Myocyte (in vitro differentiated cells): ENCODE data around the gene TUBA4B. TPM values are rescaled to one million over a fixed set of nuclear protein-coding genes. Genes with fewer than 3 reads are reported as not detected.
A peak's percentile ranks its signal among the peaks of the same experiment; 100 is the strongest.

Source experiments
- DNase-seq: peaks from one replicate; pipeline ENCODE4 v3.0.0-alpha.2; 2012; ENCODE audit warnings: low read depth
- total RNA-seq: library from RNA; depleted of rRNA; stranded (reverse); fragments of >200 nt; gene quantifications from 2 replicates; pipeline ENCODE4 v1.2.3, GENCODE V29; 2014

Gene TUBA4B
- total RNA-seq, 1 donor from 2014 or later = 0.11 TPM

DNA sequence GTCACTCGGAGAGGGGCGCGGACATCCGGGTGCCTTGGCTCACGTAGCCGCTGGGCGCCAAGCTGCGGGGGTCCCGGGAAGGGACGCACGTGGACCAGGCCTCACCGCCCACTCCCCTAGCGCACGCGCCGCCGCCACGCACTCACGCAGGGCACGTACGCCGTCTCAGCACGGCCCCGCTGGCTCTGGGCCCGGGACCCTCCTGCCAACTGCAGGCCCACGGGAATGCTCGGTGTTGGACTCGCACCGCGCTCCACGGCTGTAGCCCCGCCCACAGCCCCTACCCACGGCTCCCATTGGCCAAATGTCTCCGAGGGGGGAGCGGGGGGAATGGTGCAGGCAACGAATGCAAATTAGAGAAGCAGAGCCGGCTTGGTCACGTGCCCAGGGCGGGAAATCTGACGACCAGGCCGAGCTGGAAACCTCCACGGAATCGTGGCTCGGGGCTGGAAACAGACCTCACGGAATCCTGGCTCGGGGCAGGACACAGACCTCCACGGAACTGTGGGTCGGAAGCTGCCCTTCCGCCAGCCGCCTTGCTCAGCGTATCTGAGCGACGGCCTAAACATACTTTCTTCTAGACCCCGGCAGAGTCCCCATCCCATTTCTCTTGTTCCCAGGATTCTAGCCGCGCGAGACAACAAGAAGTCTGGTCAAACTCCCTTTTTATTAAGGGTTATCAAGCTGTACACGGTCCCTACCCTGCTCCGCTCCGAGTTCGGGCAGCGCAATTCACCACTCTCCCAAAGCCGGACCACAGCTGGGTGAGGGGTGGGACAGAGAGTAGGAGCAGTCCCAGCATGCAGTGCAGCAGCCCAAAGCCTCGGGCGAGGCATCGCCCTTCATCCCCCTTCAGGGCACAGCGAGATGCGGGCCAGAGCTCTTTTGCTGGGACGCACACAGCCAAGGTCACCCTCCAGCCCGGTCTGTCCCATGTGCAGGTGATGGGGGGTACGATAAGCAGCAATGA lies 34.0 kb upstream of the TUBA4B start, which contains the start of gene ABCB6:
TSS of gene ABCB6 (minus strand) at position 227 of the 970 bp plus-strand sequence. CDS start 285 bp downstream, outside the sequence.
- DNase-seq = peak; percentile 97

DNA sequence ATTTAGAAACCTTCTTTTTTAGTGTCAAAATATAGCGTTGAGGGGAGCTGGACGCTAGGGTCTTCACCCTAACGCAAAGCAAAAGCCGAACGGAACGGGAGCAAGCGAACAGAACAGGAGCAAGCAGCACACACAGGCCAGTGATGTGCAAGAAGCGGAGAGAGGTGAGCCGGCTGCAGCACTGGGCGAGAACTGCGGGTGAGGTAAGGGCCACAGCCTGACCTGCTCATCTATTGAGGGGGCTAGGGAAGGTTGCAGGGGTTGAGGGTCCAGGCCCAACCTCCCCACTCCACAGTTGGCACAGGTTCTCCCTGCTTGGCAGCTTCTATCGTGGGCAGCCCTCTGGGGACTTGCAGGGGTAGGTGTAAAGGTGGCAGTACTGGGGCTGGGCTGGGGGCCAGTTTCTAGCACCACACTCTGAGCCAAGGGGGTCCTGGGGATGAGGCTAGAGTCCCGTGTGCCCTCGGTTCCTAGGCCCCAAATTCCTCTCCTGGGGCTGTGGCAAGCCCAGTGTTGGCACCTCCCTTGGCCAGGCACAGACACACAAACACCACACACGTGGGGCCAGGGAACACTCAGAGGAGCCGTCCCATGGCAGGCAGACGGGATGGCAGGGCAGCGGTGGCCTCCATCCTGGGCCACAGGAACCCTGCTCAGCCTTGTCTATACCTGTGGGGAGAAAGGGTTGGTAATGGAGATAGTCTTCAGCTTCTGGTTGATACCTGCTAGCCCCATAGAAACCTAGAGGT lies 33.1 kb upstream of the TUBA4B start:
- DNase-seq = no peak

DNA sequence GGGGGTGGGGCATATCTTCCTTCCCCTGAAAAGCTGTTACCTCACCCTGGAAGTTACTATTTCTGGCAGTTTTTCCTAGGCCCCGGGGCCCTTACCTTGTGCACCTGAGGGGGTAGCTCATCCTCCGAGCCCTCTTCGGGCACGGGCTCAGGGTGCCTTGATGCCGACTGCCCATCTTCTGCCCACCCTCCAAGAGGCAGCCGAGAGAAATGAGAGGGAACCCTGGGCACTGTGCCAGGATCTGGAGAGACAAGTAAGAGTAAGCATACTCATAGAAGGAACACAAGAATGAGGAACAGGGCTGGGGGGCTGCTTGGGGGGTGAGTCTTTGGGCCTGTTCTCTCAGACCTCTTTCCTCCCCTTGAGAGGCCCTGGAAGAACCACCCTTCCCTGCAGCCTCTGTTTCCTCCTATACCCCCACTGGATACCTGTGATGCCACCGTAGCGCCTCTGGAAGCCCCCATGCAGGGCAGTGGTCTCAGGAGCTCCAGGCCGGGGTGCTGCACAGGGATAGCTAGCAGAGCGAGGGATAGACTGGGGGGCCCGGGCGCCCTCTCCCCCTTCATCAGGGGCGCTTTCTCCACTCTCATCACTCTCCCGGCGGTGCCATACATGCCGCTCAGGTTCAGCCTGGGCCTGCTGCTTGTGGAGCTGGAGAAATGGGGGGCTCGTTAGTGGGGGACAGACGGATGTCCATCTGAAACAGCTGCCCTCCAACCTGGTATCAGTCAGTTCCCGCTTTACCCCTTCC lies 32.2 kb upstream of the TUBA4B start:
- DNase-seq = no peak

DNA sequence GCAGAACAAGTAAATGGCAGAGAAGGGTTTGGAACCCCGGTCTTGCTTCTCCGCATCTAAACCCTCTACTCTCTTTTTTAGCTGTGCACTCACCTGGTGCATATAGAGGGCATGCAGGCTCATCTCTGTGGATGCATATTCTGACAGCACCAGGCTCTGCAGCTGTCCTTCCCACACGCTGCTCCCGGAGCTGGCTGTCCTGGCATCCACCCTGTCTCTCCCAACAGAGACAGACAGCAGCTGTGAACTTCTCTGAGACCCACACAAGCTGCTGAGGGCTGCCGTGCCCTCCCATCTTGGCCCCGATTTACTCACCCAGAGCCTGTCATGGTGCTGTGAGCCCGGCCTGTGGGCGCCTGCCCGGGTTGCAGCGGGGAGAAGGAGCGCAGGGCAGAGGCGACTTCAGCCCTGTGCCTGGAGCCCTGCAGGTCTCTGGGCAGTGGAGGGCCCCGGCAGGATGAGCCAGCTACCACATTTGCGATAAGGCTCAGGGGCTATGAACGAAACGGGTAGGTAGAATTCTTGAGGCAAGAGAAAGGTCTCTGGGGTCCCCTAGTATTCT lies 31.0 kb upstream of the TUBA4B start:
- DNase-seq = peak; percentile 87

DNA sequence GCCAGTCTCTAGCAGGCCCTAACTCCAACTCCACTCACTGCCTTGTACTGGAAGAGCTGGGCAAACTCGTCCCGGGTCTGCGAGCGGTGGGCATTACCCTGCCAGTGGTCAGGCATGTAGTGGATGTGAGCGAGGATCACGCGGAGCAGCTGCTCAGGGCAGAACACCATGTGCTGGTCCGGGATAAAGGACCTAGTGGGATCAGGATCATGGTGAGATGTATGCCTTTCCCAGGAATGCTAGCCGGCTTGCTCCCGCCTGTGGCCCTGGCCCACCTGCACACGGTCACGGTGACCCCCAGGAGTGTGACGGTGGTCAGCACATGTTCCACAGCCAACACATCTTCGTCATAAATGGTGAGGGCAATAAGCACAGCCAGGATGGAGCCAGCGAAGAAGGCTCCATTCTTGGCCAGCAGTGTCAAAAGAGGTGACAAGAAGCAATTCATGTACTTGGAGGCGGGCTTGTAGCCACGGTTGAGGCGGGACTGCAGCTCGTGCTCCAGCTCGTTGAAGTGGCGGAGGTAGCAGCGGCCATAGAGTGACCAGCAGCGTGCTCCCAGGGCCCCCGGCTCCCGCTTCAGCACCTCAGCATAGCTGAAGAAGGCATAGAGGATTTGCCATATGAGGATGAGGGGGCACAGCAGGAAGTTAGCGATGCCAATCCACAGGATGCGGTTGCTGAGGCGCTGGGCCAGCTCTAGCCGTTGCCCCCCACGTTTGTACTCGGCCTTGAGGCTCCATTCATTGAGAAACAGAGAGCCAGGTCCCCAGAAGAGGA lies 29.0 kb upstream of the TUBA4B start:
- no peak for DNase-seq

DNA sequence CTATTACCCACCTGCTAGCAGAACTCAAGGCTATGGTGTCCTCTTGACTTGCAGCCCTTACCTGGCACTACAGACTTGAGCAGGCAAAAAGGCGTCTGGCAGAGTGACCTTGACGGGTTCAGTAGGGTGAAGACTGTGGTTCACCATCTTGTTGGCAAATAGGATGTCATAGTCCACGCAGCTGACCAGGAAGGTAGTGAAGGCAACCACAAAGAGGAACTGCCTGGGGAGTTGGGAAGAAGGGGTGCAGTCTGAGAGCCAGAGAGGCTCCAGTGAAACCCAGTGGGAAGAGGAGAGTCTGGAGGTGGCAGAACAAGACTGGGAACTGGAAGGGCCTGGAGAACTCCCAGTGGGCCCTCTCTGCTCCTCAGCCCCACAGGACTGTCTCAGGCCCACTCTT lies 27.7 kb upstream of the TUBA4B start:
- no peak for DNase-seq

DNA sequence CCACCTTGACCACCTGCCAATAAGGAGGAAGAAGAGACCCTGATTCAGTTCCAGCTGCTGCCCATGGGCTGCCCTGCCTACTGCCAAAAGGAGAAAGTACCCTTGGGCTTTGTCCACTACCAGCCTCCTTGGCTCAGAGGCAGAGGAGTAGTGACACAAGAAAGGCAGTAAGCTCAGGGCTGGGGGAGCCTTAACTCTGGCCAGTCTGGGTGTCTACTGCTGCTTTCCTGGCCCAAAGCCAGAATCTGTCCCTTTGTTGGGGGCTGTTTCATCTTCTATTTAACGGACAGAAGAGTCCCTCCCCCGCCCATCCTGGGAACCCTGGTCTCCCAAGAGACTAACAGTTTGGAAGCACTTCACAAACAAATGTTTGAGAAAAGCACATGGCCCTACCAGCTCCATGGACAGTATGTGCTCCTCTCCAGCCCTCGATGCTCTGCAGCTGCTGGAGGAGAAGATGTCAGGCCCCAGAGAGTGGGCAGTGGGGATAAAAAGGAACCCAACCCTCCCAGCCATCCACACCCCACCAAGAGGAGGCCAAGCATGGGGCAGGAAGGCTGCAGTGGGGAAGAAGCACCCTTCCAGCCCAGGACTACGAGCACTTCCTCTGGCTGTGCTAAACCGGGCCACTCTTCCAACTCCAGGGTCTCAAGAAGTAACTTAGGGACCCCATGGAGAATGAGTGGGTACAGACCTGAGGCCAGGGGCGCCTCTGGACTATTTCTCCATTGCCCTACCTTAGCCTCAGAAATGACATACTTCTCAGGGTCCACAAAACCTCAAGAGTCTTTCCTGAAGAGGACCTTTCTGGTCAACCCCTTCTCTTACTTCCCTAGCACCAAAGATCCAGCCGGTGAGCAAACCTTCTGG lies 24.8 kb upstream of the TUBA4B start:
- DNase-seq = no peak

DNA sequence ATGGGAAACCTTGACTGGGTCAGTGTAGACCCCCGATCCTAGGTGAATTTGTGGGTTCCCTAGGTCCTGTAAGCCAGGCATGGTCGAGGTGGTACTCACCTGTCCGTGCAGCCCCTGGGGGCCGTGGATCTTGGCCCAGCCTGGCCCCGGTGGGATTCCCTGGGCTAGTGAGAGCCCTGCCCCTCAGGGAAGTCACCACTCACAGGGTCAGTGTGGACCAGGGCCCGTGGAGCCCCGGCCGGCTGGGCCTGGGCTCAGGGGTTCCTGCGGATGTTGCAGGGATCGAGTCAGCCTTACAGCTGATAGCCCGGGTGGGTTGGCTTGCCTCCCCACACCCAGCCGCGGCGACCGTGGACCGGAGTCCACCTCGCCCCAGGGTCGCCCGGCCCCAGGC lies 24.1 kb upstream of the TUBA4B start:
- no peak for DNase-seq

DNA sequence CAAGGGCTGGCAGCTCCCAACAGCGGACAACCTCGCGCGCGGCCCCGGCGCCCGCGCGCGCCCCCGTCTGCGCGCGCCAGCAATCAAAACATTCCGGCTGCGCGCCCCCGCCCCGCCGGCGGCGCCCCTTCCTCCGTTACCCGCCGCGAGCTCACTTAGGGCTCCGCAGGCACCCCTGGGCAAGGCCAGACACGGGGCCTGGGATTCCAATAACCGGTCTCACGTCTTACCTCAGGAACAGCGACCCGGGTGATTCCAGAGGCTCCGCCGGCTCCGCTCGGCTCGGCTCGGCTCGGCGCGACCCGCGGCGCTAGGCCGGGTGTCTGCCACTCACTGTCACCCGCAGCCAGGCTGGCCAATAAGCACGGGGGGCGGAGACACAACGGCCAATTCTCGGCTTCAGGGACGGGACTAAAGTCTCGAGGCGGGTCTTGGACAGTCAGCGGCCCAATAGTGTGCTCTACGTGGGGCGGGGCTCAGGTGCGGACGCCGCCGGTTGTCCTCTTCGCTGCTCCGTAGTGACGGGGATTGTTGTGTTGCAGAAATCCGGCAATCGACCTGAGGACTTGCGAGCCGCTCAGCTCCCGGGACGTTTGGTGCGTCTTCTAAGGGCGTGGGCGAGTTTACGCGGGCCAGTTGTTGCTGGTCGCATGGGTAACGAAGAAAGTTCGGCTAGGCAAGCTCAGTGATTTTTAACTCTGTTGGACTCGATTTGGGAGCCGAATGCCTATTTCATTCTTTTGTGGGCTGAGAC lies 23.6 kb upstream of the TUBA4B start, which contains the start of the genes ANKZF1 and ATG9A:
TSS of gene ANKZF1 (plus strand) at position 502 of the 754 bp plus-strand sequence. CDS start 452 bp downstream, outside the sequence.
TSS of gene ATG9A (minus strand) at position 332 of the 754 bp plus-strand sequence. CDS start 1,612 bp downstream, outside the sequence.
- DNase-seq = peak; percentile 100

DNA sequence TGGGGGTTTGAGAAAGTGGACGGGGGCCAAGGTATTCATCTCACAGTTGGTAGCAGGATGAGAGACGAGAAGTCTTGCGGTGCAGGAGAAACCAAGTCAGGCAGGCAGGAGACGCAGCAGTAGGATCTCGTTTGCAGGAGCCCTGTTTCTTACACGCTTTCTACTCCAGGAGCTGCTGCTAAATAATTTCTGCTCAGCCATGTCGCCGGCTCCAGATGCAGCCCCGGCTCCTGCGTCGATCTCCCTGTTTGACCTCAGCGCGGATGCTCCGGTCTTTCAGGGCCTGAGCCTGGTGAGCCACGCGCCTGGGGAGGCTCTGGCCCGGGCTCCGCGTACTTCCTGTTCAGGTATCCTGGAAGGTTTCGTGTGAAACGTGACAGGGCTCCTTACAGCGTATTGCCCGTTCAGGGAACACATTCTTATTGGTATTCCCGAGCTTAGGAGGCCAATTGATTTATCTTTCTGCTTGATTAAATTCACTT lies 22.9 kb upstream of the TUBA4B start:
- DNase-seq = no peak

DNA sequence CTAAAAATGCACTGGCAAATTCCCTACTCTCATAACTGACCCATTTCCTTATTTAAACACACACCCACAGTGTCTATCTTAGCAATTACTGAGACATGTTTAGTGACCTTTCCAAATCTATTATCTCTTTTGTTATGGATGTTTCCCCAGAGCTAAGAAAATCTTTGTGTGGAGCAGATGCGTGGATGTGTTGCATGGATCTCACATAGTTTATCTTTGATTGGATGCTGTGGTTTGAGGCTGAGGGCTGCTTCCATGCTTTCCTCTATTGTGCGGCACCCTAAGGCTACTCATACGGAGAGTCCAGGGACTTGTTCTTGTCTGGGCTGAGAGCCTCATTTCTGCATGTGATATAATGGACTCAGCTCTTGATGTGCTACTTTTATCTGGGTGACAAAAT lies 18.7 kb upstream of the TUBA4B start:
- no peak for DNase-seq

DNA sequence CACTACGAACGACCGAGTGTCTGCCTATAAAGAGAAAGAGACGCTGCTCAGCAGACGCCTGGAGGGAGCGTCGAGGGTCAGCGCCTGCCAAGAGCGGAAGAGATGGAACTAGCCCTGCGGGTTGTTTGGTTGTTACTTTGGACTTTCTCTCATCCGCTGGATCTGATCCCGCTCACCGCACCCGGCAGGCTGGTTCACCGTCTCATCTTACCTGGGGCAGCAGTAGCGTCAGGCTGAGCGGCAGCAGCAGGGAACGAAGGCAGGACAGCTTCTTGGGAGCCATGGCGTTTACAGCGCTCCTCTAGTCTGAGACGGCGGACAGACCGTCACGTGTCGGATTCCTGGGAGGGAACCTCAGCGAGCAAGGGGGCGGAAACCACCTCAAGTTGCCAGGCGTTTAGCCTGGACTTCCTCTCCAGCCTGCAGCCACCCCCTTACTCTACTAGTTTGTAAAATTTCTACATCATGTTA lies 9.7 kb upstream of the TUBA4B start:
- no peak for DNase-seq

DNA sequence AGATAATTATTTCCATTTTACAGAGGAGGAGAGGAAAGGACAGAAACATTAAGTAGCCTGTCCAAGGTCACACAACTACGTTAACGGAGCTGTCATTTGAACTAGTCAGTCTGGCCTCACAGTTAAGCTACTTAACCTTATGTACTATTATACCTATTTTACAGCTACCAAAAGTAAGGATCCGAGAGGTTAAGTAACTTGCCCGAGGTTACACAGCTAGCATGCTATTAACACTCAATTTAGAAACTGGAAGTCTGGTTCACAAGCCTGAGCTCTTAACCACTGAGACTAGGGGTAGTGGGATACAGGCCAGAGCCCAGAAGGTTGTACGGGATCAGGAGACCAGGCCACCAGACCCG lies 8.3 kb upstream of the TUBA4B start:
- no peak for DNase-seq

DNA sequence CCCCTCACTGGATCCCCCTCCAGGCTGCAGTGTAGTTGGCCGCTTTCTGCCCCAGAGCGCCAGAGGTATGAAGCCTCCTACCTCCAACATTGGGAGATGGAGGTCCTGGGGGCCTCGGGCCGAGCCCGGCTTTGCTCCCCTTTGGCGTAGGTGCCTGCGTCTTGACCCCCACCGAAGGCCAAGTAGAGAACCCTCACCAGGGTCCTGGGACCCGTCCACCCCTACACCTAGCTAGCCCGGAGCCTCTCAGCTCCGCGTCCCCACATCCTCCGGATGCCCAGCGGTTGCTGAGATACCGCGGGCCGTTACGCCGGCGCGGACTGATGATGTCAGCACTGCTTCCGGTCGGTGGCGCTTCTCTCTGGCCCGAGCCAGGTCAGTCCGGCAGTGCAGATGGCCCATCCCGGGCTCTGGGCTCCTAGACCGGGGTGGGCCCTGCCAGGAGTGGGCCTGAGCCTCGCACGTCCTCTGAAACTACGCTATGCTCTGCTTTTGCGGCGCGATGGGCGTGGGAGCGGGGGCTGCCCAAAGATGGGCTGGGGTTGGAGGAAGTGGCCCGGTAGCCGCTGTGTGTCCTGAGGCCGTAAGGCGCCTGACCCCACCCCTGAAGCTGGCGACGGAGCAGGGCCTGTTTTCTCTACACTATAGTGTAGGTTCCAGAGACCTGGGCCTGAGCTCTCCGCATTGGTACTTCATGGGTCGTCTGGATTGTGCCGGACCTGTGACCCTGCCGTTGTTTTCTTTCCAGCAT lies 7.7 kb upstream of the TUBA4B start, which contains the start of the genes GLB1L and STK16:
TSS of gene GLB1L (minus strand) at position 297 of the 751 bp plus-strand sequence. CDS start 1,871 bp downstream, outside the sequence.
TSS of gene STK16 (plus strand) at position 332 of the 751 bp plus-strand sequence. CDS start 521 bp downstream, outside the sequence.
- DNase-seq = peak; percentile 95

DNA sequence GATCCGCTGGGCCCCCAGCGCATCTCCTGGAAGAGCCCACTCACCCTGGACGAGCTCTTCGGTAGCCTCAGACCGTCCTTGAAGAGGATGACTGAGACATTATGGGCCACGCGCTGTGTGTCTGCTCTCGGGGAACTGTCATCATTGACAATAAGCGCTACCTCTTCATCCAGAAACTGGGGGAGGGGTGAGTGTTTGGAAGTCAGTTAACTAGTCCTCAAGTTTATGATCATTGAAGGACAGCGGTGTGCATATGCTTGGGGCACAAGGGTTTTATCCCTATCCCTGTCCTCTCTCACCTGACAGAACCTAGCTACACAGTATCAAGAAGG lies 7.2 kb upstream of the TUBA4B start:
- DNase-seq = no peak

DNA sequence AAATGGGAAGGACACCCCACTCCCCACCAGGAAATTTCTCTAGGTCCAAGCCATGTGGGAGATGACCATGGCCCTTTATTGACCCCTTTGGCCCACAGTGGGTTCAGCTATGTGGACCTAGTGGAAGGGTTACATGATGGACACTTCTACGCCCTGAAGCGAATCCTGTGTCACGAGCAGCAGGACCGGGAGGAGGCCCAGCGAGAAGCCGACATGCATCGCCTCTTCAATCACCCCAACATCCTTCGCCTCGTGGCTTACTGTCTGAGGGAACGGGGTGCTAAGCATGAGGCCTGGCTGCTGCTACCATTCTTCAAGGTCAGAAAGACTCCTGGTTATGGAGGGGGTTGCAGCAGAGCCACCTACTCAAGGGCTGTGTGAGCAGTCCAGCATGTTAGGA lies 6.5 kb upstream of the TUBA4B start:
- no peak for DNase-seq
